GM12878 (cell line): ENCODE results near the gene GPR153.

Experiments
- EZH2 ChIP-seq: IDR thresholded peaks from 2 replicates; pipeline ENCODE4 v1.6.1; 2012; ENCODE audit warnings: low read depth, mild to moderate bottlenecking, control low read depth, inconsistent platforms, low read length, borderline replicate concordance; ENCODE audit not compliant: control insufficient read depth
- KDM1A ChIP-seq: fragments of 200-600 bp; sonication (generic); IDR thresholded peaks from 2 replicates; pipeline ENCODE4 v1.6.1; 2016; ENCODE audit warnings: borderline replicate concordance

GRCh38 chr1:6206520-6206855 lies 54.4 kb downstream of the GPR153 start:
- TF ChIP-seq EZH2: no peak
- no peak for TF ChIP-seq KDM1A
